DMS114 treated with DMSO at 0.1 percent for 48 hours (cell line): ENCODE results near the gene SYT14.
"Not testable (repeated sequence)": the region's sequence is repeated elsewhere in the genome, so short reads cannot be mapped to it uniquely, and the experiment has no call there.

Experiments used
- DNase-seq: peaks from one replicate; lab custom pipeline; 2025; ENCODE audit not compliant: unreplicated experiment; lab: John Stamatoyannopoulos, UW

Gene SYT14

DNA sequence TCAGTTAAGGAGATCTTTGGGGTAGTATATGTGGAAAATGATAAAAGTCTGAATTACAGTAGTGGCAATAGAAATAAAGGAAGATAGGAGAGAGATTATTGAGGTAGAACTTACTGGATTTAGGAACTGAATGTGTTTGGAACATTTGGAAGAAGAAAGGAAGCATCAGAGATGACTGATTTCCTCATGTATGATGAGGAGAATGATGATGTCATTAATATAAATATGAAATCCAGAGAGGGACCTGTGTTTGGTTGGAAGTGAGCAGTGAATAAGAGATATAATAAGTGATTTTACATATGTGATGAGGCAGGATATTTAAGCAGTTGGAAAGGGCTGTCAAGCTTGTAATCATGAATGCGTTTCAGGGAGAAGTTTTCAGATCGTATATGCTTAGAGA, 86.3 kb downstream of the SYT14 start:
- DNase-seq = no peak

DNA sequence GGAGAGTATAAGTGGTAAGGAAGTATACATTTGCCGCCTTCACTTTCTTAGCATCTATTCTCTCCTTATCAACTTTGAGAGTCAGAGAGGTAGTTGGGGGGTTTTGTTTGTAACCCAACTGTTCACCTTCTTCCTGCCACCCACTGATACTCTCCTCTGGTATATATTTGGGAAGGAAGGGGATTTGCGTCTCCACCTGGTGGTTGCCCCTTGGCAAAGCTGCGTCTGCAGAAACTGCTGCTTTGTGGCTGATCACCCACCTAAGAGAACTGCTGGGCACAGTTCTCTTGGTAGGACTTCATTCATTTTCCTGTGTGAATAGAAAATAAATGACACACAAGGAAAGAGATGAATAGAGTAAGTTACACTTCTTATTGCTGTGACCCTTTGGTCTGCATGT, 87.0 kb downstream of the SYT14 start:
- DNase-seq = no peak

DNA sequence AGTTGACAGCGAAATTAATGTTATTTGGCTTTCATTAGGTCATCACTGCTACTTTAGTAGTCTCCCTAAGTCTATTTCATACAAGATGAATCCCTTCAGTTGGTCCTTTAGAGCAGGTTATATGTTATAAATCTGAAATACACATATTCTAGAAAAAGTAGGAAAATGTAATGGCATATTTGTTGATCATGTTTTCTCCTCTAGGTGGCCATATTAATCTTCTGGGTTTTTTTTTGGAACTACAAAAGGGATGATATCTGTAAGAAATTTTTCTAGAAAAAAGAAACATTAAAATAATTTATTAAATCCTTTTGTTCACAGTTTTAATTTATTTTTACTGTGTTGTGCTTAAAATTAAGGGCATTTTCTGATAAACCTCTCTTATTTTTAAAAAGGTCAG, 87.9 kb downstream of the SYT14 start:
- no peak for DNase-seq

DNA sequence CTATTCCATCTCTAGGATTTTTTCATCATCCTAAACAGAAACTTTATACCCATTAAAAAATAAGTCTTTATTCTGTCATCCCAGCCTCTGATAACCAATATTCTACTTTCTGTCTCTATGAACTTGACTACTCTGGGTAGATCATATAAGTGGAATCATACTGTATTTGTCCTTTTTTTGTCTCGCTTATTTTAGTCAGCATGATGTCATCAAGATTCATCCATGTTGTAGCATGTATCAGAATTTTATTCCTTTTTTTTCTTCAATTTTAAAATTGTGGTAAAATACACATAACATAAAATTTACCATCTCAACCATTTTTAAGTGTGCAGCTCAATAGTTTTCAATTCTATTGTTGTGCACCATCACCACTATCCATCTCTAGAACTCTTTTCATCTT, 90.0 kb downstream of the SYT14 start:
- DNase-seq = no peak

DNA sequence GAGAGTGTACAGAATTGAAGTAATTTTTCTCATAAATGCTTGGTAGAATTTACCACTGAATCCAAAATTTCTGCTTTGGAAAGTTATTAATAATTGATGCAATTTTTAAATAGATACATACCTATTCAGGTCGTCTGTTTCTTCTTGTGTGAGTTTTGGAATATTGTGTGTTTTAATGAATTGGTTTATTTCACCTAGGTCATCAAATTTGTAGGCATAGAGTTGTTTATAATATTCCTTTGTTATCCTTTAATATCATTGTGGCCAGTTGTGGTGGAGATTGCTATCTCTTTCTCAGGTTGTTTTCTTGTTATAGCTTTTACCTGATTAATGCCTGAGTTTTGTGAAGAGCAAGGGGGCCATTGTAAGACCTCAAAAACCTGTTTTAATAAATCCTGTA, 93.5 kb downstream of the SYT14 start:
- DNase-seq = no peak

DNA sequence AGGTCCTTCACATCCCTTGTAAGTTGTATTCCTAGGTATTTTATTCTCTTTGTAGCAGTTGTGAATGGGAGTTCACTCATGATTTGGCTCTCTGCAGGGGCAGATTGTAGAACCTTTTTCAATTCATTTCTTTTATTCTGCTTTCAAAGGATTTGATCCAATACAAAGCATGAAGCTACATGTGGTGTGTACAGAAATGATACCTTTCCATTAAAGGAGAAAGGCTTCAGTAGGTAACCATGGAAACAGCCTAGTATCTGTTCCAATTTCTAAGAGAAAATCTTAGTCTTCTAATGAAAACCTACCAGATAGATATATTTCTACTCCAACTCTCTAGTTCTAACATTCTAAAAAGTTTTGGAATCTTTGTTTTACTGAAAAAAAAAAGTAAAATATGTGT, 105.0 kb downstream of the SYT14 start:
- no peak for DNase-seq

DNA sequence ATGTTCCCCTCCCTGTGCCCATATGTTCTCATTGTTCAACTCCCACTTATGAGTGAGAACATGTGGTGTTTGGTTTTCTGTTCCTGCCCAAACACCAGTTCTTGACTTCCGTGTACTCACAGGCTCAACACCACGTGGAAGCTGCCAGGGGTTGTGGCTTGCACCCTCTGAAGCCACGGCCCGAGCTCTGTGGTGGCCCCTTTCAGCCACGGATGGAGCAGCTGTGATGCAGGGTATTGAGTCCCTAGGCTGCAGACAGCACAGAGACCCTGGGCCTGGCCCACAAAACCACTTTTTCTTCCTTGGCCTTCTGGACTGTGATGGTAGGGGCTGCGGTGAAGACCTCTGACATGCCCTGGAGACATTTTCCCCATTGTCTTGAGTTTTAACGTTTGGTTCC, 111.6 kb downstream of the SYT14 start:
- no peak for DNase-seq

DNA sequence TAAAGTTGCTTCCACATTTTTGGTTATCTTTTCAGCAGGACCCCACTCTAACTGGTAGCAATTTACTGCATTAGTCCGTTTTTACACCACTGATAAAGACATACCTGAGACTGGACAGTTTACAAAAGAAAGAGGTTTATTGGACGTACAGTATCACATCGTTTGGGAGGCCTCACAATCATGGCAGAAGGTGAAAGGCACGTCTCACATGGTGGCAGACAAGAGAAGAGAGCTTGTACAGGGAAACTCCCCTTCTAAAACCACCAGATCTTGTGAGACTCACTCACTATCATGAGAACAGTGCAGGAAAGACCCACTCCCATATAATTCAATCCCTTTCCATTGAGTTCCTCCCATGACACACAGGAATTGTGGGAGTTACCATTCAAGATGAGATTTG, 112.5 kb downstream of the SYT14 start:
- DNase-seq = not testable (repeated sequence)

DNA sequence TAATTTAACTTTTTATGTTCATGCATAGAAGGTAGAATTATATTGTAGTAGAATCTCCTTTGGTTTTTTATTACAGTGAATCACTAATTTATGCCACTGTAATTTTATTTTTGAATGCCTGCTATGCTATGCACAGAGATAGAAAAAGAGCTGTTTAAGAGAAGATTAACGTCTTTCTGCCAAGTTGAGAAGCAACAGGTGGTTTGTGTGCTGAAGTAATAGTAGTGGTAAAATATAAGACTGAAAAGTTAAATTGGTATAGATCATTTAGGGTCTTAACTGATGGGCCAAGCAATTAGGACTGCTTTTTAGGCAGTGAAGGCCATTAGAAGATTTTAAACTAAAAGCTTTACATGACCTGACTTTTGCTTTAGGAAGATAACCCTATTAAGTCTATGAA, 115.1 kb downstream of the SYT14 start:
- DNase-seq = no peak

DNA sequence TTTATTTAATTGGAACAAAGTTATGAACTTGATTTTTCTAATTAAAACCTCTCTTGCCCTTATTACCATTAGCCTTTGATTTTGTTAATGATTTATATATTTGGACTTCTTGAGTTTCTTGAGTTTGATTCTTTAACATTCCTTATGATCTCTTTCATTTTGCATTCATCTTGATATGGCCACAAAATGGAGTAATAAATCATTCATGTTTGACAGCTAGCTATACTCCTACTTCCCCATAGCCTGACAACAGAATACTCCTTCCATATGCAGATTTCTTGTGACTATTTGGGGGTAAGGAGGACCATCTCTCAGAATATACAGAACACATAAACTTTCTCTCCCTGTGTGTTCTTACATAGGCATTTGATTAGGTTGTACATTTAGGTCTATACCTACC, 119.6 kb downstream of the SYT14 start:
- DNase-seq = no peak

DNA sequence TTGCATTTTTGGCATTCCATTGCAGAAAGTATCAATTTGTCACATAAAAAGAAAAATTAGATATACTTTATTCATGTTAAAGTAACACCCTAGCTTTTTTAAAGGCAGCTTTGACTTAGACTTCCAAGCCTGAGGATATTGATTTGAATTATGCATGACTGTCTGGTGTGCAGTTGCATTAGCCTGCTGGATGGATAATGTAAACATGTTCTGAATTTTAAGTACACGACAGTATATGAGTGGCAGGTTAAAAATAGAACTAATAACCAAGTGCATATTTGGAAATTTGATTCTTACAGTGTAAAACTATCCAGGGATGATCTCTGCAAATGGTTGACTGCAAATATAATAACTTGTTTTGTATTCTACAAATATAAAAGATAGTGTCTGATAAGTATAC, 124.0 kb downstream of the SYT14 start:
- DNase-seq = no peak

DNA sequence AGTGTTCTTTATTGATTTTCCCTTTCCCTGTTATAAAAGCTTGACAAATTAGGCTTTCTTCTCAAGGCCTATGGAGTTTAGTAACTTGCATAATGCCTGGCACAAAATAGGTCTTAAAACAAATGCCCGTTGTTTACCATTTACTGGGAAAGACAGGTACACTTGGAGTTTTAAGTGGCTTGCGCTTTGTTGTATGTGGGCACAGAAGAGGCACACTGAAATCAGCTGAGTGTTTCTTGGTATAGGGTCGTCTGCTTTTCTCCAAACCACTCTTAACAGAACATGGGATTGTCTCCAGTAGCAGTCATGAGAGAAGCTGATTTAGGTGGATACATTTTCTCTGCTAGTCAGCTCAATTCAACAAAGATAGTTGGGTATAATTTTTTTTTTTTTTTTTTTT, 132.5 kb downstream of the SYT14 start:
- no peak for DNase-seq

DNA sequence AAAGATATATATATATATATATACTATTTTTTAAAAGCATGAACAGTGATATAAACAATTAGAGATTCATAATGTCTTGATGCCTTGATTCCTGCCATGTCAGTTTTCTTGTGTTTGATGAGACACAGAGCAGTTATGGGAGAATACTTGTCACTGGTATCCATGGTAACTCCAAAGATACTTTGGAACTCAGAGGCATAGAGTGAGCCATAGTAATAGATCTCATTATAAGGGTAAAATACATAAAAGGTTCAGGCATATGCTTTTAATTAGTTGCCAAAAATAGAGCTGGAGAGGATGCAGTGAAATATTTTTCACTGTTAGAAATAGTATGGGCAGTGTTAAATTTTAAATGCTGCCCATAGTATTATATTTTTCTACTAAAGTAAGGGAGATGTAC, 134.1 kb downstream of the SYT14 start:
- no peak for DNase-seq

DNA sequence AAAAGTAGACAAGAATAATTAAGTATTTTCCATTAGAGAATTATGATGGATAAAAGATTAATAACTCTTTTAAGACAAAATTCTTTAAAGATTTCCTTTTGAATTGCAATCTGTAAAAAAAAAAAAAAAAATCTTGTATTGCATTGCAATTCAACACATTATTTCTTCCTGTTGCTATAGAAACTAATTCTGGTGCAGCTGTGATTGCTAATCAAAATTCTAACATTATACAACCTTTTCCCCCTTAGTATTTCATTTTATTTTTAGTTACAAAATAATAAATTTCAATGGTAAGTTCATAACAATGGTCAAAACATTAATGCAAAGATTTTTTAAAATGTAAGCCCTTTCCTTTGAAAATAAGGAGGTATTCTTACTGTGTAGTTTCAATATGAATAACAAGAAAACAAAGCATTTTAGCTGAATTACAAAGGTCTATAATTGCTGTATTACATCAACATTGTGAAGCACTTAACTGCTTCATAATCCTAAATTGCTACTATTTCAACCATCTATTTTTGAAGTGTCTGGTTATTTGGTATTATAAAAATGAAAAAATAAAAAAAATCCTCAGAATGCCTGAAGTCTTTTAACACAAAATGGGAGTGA, 135.0 kb downstream of the SYT14 start:
- no peak for DNase-seq

DNA sequence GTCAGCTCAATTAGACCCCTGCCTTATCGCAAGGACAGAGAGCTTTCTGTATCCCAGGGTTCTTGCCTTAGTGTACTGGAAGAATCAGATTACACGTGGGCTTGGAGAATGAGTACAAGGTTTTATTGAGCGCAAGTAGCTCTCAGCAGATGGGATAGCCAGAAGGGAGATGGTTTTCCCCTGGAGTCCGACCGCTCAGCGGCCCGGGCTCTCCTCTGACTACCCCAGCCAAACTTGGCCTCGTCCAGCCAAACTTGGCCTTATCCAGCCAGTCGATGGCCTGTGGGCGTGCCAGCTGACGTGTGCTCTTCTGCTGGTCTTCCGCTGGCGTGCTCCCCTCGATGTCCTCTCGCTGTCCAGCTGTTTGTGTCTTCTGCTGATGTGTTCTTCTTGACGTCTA, 136.9 kb downstream of the SYT14 start:
- no peak for DNase-seq

DNA sequence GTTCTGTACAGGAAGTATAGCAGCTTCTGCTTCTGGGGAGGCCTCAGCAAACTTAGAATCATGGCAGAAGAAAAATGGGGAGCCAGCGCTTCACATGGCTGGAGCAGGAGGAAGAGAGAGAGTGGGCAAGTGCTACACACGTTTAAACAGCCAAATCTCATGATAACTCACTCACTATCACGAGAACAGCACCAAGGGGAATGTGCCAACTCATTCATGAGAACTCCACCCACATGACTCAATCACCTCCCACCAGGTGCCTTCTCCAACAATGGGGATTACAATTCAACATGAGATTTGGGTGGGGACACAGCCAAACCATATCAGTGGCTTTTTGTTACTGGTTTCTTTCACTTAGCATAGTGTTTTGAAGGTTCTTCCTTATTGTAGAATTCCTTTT, 138.6 kb downstream of the SYT14 start:
- DNase-seq = no peak

DNA sequence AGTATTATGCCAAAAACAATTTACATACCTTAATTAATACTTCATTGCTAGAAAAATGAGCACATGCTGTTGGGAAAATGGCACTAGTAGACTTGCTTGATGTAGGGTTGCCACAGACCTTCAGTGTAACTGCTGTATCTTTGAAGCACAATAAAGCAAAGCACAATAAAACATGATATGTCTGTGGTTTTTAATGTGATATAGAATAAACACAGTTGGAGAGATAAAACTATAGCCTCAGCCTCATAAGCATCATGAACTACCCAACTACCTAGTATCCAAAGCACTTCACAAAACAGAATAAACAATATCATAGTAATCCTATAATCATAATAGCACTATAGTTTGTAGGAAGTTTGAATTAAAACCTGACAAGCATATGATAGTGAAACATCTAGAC, 143.5 kb downstream of the SYT14 start:
- DNase-seq = no peak

DNA sequence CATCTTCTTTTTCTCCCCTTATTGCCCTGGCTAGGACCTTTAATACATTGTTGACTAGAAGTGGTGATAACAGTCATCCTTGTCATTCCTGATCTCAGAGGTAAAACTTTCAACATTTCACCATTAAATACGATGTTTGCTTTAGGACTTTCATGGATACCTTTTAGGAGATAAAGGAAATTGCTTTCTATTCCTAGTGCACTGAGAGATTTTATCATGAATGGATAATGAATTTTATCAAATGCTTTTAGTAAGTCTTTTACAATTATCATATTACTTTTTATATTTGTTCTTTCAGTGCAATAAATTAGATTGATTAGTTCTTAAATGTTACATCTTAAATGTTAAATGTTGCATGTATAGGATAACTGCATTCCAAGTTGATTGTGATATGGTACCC, 147.3 kb downstream of the SYT14 start:
- DNase-seq = no peak

DNA sequence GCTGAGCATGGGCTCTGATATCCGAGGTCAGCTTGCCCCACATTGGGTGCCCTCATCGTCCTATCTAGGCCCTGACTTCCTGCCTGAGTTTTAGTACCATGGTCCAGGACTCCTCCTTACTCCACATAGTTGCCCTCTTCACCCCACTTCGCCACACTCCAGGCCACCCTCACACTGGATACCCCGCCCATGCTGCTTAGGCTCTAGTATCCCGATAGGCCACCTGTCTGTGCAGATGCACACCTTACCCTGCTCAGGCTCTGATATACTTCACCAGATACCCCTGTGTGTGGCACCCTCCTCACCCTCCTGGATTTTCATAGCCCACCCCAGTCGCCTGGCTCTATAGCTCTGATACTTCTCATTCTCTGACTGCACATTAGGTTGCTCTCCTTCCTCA, 149.0 kb downstream of the SYT14 start:
- no peak for DNase-seq

DNA sequence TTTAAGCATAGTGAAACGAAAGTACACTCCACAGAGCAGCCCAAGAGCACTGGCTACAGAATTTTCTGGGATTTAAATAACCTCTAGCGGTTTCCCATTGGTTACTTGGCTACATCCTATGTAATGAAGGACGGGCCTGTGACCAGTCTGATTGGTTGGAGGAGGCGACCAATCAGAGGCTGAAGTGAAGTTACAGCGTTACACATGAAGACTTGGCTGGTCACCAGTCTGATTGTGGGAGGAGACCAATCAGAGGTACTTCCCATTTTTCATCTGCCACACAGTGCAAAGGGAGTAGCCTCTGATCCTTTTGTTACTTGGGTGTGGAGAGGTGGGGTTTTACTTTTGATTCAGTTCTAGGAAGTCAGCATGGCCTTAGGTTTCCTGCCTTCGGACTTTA, 151.8 kb downstream of the SYT14 start:
- no peak for DNase-seq

DNA sequence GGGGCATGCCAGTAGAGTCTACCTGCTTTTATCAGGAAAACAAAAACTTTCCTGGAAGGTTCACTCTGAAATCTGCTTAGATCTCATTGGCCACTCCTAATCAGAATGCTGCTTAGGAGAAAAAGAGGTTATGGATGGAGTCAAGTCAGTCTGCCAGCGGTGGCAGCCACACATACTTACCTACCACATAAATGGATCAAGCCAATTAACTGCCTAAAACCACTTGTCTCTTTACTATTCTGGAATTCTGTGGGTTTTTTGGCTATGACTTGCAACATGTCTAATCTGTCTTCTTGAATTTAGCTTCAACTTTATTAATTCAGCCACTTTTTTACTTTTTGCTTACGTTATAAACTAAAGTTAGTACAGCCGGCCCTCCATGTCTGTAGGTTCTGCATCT, 154.3 kb downstream of the SYT14 start:
- DNase-seq = no peak

DNA sequence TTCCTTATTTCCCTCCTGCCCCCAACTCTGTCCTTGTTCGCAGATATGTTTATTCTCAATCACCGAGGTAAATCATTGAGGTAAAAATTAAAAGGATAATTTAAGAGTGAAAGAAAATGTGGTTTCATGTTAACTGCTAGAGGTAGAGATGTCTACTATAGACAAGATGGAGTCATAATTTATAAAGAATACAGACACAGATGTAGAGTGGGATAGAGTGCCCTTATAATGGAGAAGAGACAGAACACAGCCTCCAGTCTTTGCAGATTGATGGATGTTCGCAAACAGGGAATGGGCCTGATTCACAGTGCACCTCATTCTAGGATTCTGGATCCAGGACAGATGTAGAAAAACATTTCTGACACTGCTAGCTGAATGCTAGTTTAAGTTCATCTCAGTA, 155.4 kb downstream of the SYT14 start:
- DNase-seq = no peak

DNA sequence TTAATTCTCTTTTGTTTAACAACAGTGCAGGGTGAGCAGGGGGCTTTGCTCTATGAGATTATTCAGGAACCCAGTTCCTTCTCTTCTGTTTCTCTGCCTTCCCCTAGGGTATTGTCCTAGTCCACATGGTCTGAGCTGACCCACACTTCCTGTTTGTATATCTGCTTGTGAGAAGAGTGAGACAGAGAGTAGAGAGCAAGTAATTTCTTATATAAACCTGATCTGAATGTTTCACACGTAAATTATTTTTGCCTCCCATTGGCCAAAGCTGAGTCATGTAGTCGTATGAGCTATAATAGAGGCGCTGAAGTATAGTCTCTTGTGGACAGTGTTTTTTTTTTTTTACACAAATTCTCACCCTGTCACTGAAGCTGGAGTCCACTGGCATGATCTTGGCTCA, 160.3 kb downstream of the SYT14 start:
- DNase-seq = no peak

DNA sequence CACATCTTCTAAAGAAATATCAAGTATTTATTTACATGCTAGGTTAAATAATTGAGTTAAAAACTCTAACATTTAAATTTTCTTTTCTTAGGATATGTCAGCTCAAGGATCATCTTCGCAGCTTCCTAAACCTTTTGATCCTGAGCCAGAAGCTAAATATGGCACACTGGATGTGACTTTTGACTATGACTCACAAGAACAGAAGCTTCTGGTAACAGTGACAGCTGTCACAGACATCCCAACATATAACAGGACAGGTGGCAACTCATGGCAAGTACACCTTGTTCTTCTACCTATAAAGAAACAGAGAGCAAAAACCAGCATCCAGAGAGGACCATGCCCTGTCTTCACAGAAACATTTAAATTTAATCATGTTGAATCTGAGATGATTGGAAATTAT, 161.9 kb downstream of the SYT14 start:
- DNase-seq = no peak
